HL-60 (cell line): ENCODE measurements around the gene SMPD4.
"Not testable (repeated sequence)": the region's sequence is repeated elsewhere in the genome, so short reads cannot be mapped to it uniquely, and the experiment has no call there.

Experiments
- GABPA ChIP-seq: IDR thresholded peaks from 2 replicates; pipeline ENCODE4 v1.6.1; 2012; ENCODE audit warnings: low read depth
- POLR2AphosphoS5 ChIP-seq: IDR thresholded peaks from 2 replicates; pipeline ENCODE4 v1.6.1; 2012; ENCODE audit warnings: low read depth
- TF ChIP-seq, protein P1 (sequence below): IDR thresholded peaks from one replicate; pipeline ENCODE4 v1.5.1; 2011; ENCODE audit warnings: low read length, control low read depth, inconsistent platforms; ENCODE audit not compliant: insufficient read depth

DNA sequence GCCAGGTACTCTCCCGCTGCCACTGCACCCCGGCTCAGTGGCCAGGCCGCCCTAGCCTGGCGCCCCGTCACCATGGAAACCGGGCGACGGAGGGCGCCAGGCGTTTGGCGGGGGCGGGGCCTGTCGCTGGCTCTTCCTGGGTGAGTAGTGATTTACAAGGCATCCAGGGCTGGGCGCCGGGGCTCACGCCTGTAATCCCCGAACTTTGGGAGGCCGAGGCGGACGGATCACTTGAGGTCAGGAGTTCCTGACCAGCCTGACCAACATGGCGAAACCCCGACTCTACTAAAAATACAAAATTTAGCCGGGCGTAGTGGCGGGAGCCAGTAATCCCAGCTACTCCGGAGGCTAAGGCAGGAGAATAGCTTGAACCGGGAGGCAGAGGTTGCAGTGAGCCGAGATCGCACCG lies 36.4 kb downstream of the SMPD4 start, which contains the start of gene CCDC74B:
- TF ChIP-seq, protein P1, sequence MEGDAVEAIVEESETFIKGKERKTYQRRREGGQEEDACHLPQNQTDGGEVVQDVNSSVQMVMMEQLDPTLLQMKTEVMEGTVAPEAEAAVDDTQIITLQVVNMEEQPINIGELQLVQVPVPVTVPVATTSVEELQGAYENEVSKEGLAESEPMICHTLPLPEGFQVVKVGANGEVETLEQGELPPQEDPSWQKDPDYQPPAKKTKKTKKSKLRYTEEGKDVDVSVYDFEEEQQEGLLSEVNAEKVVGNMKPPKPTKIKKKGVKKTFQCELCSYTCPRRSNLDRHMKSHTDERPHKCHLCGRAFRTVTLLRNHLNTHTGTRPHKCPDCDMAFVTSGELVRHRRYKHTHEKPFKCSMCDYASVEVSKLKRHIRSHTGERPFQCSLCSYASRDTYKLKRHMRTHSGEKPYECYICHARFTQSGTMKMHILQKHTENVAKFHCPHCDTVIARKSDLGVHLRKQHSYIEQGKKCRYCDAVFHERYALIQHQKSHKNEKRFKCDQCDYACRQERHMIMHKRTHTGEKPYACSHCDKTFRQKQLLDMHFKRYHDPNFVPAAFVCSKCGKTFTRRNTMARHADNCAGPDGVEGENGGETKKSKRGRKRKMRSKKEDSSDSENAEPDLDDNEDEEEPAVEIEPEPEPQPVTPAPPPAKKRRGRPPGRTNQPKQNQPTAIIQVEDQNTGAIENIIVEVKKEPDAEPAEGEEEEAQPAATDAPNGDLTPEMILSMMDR = not testable (repeated sequence)
- TF ChIP-seq POLR2AphosphoS5, GABPA: not testable (repeated sequence)
